ENCODE data around the gene ARHGEF37.

- no peak for TF ChIP-seq POLR2A (IDR thresholded peaks at IDR 0.05; ENCODE audit: low read depth, low read length)
- no peak for TF ChIP-seq TAF1 (IDR thresholded peaks at IDR 0.05; ENCODE audit: borderline replicate concordance, low read depth, low read length)
Observed at GRCh38 chr5:149632311-149633251, 51.3 kb downstream of the ARHGEF37 start.
